Calu3 (cell line): Measurements from ENCODE around the gene PLXNB1. TPM values are rescaled to one million over a fixed set of nuclear protein-coding genes. Genes with fewer than 3 reads are reported as not detected.

Experiments
- BruUV-seq: library from RNA; stranded (reverse); fragments of 400-500 nt; replicated peaks from 2 replicates; lab custom pipeline; 2021; lab: Mats Ljungman, UMichigan
- CTCF ChIA-PET: fragments of 300-600 bp; sonication (Branson Sonifier 250); formaldehyde crosslinking; loops from one replicate; lab custom pipeline; 2022; ENCODE audit warnings: antibody characterized with exemption; lab: Charles Lee
- DNase-seq: peaks from one replicate; pipeline ENCODE4 v3.0.0; 2022
- H3K27ac Mint-ChIP-seq: one replicate; pipeline ENCODE4 v1.8.0; 2022; ENCODE audit warnings: mixed read lengths; ENCODE audit not compliant: unreplicated experiment
- H3K27me3 Mint-ChIP-seq: one replicate; pipeline ENCODE4 v1.8.0; 2022; ENCODE audit warnings: mixed read lengths; ENCODE audit not compliant: unreplicated experiment
- H3K36me3 Mint-ChIP-seq: one replicate; pipeline ENCODE4 v1.8.0; 2022; ENCODE audit warnings: mild to moderate bottlenecking, moderate library complexity, mixed read lengths; ENCODE audit not compliant: insufficient read depth, unreplicated experiment
- H3K4me1 Mint-ChIP-seq: one replicate; pipeline ENCODE4 v1.8.0; 2022; ENCODE audit warnings: mild to moderate bottlenecking, low read depth, mixed read lengths; ENCODE audit not compliant: unreplicated experiment
- H3K4me3 Mint-ChIP-seq: one replicate; pipeline ENCODE4 v1.8.0; 2022; ENCODE audit warnings: mild to moderate bottlenecking, low read depth, moderate library complexity, mixed read lengths; ENCODE audit not compliant: unreplicated experiment
- H3K9me3 Mint-ChIP-seq: one replicate; pipeline ENCODE4 v1.8.0; 2022; ENCODE audit warnings: low read depth, mixed read lengths; ENCODE audit not compliant: unreplicated experiment
- intact Hi-C: fragments of 100-400 bp; cut with micrococcal nuclease; formaldehyde crosslinking; loops from one replicate; pipeline ENCODE4 v1.10.0; 2022; ENCODE audit not compliant: unreplicated experiment
- total RNA-seq: library from RNA; stranded (reverse); gene quantifications from 2 replicates; pipeline ENCODE4 v1.2.3, GENCODE V29; 2022
- TF ChIP-seq, protein P1 (sequence below): fragments of 200-600 bp; IDR thresholded peaks from one replicate; pipeline ENCODE4 v1.8.0; 2022; ENCODE audit warnings: antibody characterized with exemption; ENCODE audit not compliant: unreplicated experiment

Gene PLXNB1
- total RNA-seq, 1 experiment from 2014 or later, result 174 TPM

GRCh38 chr3:48445277-48445882 is 15.5 kb upstream of the PLXNB1 start:
- H3K27ac Mint-ChIP-seq, result no peak overlapping the region
- peaks cover 69% of the 10 kb centered on the region for H3K36me3 Mint-ChIP-seq
- peak overlapping the region; percentile 99 for H3K4me3 Mint-ChIP-seq
- intact Hi-C loops, result no loop called here
- BruUV-seq, result no TSS peak
- CTCF ChIA-PET, result interaction anchor here (0.8 to 2.5 kb wide), 2 partner anchors 9 kb away, joined by 5 to 16 read pairs; no protein-coding TSS in a partner anchor
- peaks cover 28% of the 10 kb centered on the region for H3K4me1 Mint-ChIP-seq
- TF ChIP-seq, protein P1, sequence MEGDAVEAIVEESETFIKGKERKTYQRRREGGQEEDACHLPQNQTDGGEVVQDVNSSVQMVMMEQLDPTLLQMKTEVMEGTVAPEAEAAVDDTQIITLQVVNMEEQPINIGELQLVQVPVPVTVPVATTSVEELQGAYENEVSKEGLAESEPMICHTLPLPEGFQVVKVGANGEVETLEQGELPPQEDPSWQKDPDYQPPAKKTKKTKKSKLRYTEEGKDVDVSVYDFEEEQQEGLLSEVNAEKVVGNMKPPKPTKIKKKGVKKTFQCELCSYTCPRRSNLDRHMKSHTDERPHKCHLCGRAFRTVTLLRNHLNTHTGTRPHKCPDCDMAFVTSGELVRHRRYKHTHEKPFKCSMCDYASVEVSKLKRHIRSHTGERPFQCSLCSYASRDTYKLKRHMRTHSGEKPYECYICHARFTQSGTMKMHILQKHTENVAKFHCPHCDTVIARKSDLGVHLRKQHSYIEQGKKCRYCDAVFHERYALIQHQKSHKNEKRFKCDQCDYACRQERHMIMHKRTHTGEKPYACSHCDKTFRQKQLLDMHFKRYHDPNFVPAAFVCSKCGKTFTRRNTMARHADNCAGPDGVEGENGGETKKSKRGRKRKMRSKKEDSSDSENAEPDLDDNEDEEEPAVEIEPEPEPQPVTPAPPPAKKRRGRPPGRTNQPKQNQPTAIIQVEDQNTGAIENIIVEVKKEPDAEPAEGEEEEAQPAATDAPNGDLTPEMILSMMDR, result no peak
- no peaks in the 10 kb centered on the region for H3K9me3 Mint-ChIP-seq
- no peak for DNase-seq
- H3K27me3 Mint-ChIP-seq, result no peaks in the 10 kb centered on the region

- Mint-ChIP-seq H3K9me3 (no peaks in the 10 kb centered on the region), H3K4me1 (peaks cover 33% of the 10 kb centered on the region), H3K27ac (no peak overlapping the region), H3K36me3 (peaks cover 60% of the 10 kb centered on the region), H3K4me3 (peak overlapping the region; percentile 90), H3K27me3 (no peaks in the 10 kb centered on the region)
- no peak for DNase-seq
- CTCF ChIA-PET, result no interaction called here
- intact Hi-C loops, result no loop called here
- TF ChIP-seq, protein P1, result no peak
- BruUV-seq, result no TSS peak
These were observed 12.1 kb upstream of the PLXNB1 start for GRCh38 chr3:48441940-48442339.

DNA sequence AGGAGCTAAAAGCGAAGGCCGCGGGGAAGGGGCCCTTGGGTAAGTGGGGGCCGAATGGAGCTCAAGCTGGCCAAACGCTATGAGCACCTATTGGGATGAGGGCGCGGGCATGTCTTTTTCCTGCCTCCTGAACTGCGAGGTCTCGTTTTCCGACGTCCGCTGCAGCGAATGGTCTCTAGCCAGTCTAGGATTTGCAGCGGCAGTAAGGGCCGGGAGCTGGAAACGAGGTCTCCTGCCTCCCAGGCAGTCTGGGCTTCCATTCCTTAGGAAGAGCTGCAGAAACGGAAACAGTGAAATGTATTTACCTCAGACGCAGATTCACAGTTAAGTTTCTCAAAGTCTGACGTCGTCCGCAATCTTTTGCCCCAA is 10.7 kb upstream of the PLXNB1 start:
- intact Hi-C loops, result no loop called here
- Mint-ChIP-seq H3K4me3 (peak overlapping the region; percentile 90), H3K36me3 (peaks cover 48% of the 10 kb centered on the region), H3K4me1 (peaks cover 23% of the 10 kb centered on the region), H3K27ac (peak overlapping the region; percentile 88), H3K9me3 (no peaks in the 10 kb centered on the region), H3K27me3 (no peaks in the 10 kb centered on the region)
- DNase-seq, result no peak
- TF ChIP-seq, protein P1, result no peak
- TSS peak; percentile 64 for BruUV-seq
- CTCF ChIA-PET, result interaction anchor here (1.2 to 1.5 kb wide), 2 partner anchors 12 to 40 kb away, joined by 3 to 19 read pairs; no protein-coding TSS in a partner anchor

DNA sequence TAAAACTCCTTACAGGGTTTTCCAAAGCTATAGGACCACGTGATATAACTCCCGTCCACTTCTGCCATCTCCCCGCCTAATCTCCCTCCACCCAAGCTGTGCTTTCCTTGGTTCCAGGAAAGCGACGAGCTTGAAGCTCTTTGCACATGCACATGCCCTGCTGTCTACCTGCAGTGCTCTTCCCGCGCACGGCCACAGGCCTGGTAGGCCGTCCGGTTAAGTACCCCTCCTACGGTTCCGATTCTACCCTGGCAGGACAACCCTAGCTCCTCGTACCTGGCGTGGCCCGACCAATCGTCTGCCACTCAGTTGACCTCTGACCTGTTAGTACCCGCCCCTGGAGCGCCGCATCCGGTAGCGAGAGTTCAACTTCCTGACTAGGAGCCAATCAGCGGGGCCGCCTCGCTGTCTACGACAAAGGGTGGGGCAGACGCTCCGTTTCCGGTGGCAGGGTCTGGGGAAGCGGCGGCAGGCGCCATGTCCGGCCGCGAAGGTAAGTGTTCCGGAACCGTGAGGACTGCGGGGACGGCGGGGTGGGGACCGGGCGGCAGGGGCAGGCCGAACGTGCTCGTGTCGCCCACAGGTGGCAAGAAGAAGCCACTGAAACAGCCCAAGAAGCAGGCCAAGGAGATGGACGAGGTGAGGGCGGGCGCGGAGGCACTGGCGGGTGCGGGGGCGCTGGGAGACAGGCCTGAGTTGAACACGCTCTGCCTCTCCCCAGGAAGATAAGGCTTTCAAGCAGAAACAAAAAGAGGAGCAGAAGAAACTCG is 10.1 kb upstream of the PLXNB1 start, which contains the start of the genes CCDC51 and TMA7:
TSS of gene CCDC51 (minus strand) at position 300 of the 770 bp plus-strand sequence. CDS start 4,991 bp downstream, outside the sequence.
TSS of gene TMA7 (plus strand) at position 438 of the 770 bp plus-strand sequence. CDS start at position 478, 40 bp downstream.
- Mint-ChIP-seq H3K4me3 (peak within 1 kb of the TSS; percentile 90), H3K36me3 (peaks cover 48% of the 10 kb centered on the region), H3K27me3 (no peaks in the 10 kb centered on the region), H3K9me3 (no peaks in the 10 kb centered on the region), H3K27ac (peak within 1 kb of the TSS; percentile 88), H3K4me1 (peaks cover 21% of the 10 kb centered on the region)
- CTCF ChIA-PET, result interaction anchor here (0.8 to 1.5 kb wide), 5 partner anchors 12 to 245 kb away, joined by 3 to 19 read pairs (median 6); no protein-coding TSS in a partner anchor
- DNase-seq, result peak; percentile 97
- no TSS peak for BruUV-seq
- intact Hi-C loops, result no loop called here
- TF ChIP-seq, protein P1, result no peak
